Measurements from ENCODE around the gene GTF3C5. TPM values are rescaled to one million over a fixed set of nuclear protein-coding genes. Genes with fewer than 3 reads are reported as not detected.

GTF3C5 gene
- total and polyA plus RNA-seq, 10 of the 15 experiments (the other 5 are each of a cell fraction or from before 2014, with no cell fraction given): 2.2 to 81.1 (median 68.7) TPM

GRCh38 chr9:133094842-133095393, 64.1 kb downstream of the GTF3C5 start:
- H3K9ac ChIP-seq (ENCODE audit: control insufficient read depth, insufficient read depth, low read length): no peak overlapping the region
- ChIA-PET RAD21 (ENCODE audit: unreplicated experiment) (interaction anchor here (0.5 kb wide), 1 partner anchor 20 kb away, joined by 3 read pairs; no protein-coding TSS in a partner anchor), CTCF (interaction anchor here (1.3 to 3.7 kb wide), 4 partner anchors 49 to 73 kb away, joined by 3 to 21 read pairs (median 6); no protein-coding TSS in a partner anchor), POLR2A (interaction anchor here (0.7 kb wide), 1 partner anchor 1909 kb away, joined by 4 read pairs; no protein-coding TSS in a partner anchor), SMC1A (ENCODE audit: uncharacterized antibody, unreplicated experiment) (interaction anchor here (0.7 kb wide), 1 partner anchor 34 kb away, joined by 3 read pairs; no protein-coding TSS in a partner anchor)
- H3K79me2 ChIP-seq (ENCODE audit: control insufficient read depth, insufficient read depth, low read length): no peaks in the 10 kb centered on the region
- FAIRE-seq: no peak
- H3K4me3 ChIP-seq: no peak overlapping the region
- H3K27ac ChIP-seq (ENCODE audit: control insufficient read depth, insufficient read depth): no peak overlapping the region
- no peak overlapping the region for H2AFZ ChIP-seq (ENCODE audit: control insufficient read depth, low read depth, low read length)
- no peaks in the 10 kb centered on the region for H3K27me3 ChIP-seq (replicated peaks in 1 of 2; ENCODE audit: control insufficient read depth in 2 of 2, insufficient read depth in 2 of 2, low read length in 1 of 2)
- no peaks in the 10 kb centered on the region; the same call in 1 of the 2 replicates for H4K20me1 ChIP-seq (ENCODE audit: control insufficient read depth, insufficient read depth)
- peaks cover 3% of the 10 kb centered on the region; the same call in 2 of the 3 replicates for H3K9me3 ChIP-seq (replicated peaks; ENCODE audit: control insufficient read depth, insufficient read depth, low read length)
- intact Hi-C loops (cut with micrococcal nuclease; ENCODE audit: unreplicated experiment) (no loop called here), in situ Hi-C loops (cut with MboI) (no loop called here)
- TF ChIP-seq USF2 (IDR thresholded peaks at IDR 0.05; ENCODE audit: borderline replicate concordance, low read depth, low read length) (no peak), SMAD5 (IDR thresholded peaks at IDR 0.05; ENCODE audit: low read depth) (no peak), ATF3 (IDR thresholded peaks at IDR 0.05; ENCODE audit: borderline replicate concordance, extremely low read depth, low read depth, low read length) (no peak), IRF4 (IDR thresholded peaks at IDR 0.05; ENCODE audit: low read depth, low read length) (no peak), CREB1 (IDR thresholded peaks at IDR 0.05; ENCODE audit: low read depth) (no peak), BHLHE40 (IDR thresholded peaks at IDR 0.05; ENCODE audit: borderline replicate concordance in 1 of 2, low read depth in 2 of 2, low read length in 1 of 2) (no peak), SIX5 (IDR thresholded peaks at IDR 0.05; ENCODE audit: low read depth, low read length, severe bottlenecking) (no peak), GATAD2B (conservative IDR thresholded peaks at IDR 0.05; ENCODE audit: low read depth) (no peak), ZNF217 (IDR thresholded peaks at IDR 0.05) (no peak)
- H3K4me2 ChIP-seq (ENCODE audit: control insufficient read depth, insufficient read depth): no peak overlapping the region
- no TSS peak for BruUV-seq (replicated peaks)
- no peak for ATAC-seq
- no peaks in the 10 kb centered on the region for H3K4me1 ChIP-seq (ENCODE audit: control insufficient read depth, insufficient read depth, low read length)
- WGBS (ENCODE audit: insufficient coverage, insufficient replicate concordance, low lambda C conversion rate, missing lambda C conversion rate): 70% methylated on average over 3 of the region's 3 CpGs
- peaks cover 8 to 19% of the 10 kb centered on the region in 2 experiments; a peak in 3 of 4 replicates for H3K36me3 ChIP-seq (ENCODE audit: control insufficient read depth in 2 of 2, insufficient read depth in 2 of 2, low read length in 1 of 2)
- DNase-seq (ENCODE audit: low read depth, low spot score): no peak
